ENCODE data around the gene KCNMA1. TPM values are rescaled to one million over a fixed set of nuclear protein-coding genes. Genes with fewer than 3 reads are reported as not detected.

KCNMA1 gene
- total and polyA plus RNA-seq, 4 donors, result 36.2 to 95.0 (median 54.3) TPM

DNA sequence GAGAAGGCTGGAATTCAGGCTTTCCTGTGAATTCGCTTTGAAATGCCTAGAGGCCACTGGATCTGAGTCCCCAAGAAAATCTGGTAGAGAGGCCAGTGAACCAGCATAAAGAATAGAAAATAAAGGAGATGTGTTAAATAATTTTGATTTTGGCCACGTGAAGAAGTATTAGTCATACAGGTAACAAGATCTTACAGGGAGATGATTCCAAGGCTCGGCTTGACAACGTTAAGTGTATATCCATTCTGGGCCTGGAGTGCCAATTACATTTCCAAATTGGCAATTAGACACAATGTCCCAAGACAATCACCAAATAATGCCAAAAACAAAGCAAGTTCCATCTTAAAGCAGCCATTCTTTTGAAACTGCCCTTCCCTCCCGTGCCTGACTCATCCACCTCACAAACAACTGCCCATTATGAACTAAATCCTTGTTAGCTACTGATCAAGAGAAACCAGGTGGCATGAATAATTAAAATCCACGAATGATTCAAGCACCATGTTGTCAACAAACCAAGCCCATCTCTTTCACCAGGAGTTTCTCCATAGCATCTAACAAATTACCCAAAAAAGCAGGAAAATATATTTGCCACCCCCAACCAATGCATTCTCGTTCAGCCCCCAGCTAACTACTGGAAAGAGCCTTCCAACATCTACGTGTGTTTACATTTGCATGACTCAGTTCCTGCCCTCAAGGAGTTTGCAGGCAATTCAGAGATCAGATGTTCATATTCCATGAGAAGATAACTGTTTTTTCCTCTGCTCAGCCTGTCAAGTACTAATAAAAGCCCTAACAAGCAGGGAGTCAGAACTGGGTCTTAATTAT lies 8.5 kb downstream of the KCNMA1 start:
- Histone ChIP-seq H3K4me3 (ENCODE audit: low read depth, low read length) (no peak overlapping the region), H3K27ac (ENCODE audit: low read depth, low read length) (no peak overlapping the region)

DNA sequence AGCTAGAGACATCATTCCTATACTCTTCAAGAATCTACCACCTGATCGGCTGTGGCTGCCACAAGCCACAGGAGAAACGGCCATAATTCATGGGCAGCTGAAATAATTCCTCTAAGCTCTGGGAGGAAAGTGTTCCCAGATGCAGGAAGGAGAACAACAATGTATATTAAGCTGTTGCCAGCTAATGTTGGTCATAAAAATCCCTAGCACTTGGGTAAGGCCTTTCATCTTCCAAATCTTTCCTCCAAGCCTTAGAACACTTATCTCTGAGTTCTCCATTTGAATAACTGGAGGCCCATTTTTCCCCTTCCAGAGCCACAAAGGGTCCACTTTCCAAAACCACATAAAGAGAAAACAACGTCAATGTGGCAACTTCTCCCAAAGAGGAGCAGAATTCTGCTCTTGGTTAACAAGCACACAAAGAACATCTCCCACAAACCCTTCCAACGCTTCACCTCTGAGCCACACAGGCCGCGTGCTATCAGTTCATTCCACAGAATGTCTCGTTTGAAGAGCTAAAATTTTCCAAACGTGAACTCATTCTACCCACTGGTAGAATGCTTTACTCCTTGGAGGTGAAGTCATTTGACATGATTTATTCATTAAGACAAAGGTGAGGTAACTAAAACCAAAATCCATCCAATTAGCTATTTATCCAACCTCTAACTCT lies 11.2 kb downstream of the KCNMA1 start:
- H3K4me3 ChIP-seq (ENCODE audit: low read depth, low read length), result no peak overlapping the region
- H3K9me3 ChIP-seq (ENCODE audit: control insufficient read depth, insufficient read depth, low read length), result no peaks in the 10 kb centered on the region
- H3K36me3 ChIP-seq (ENCODE audit: control insufficient read depth, insufficient read depth, low read length), result no peaks in the 10 kb centered on the region
- WGBS (ENCODE audit: insufficient coverage), result 78% methylated on average over 1 of the region's 8 CpGs
- peaks cover 8% of the 10 kb centered on the region for H3K4me1 ChIP-seq (ENCODE audit: control insufficient read depth, insufficient read depth, low read length)
- no peak for DNase-seq (ENCODE audit: low read depth in 4 of 6, low spot score in 6 of 6)
- H3K27ac ChIP-seq (ENCODE audit: low read depth, low read length), result no peak overlapping the region
- no peaks in the 10 kb centered on the region for H3K27me3 ChIP-seq (ENCODE audit: control insufficient read depth, insufficient read depth, low read length)

More for the DNA sequence above, 8.5 kb downstream of the KCNMA1 start:
- 82% methylated on average over 8 of the region's 8 CpGs for WGBS (ENCODE audit: insufficient coverage)
- no peak for DNase-seq (ENCODE audit: low read depth in 4 of 6, low spot score in 6 of 6)
- peaks cover 8% of the 10 kb centered on the region for H3K4me1 ChIP-seq (ENCODE audit: control insufficient read depth, insufficient read depth, low read length)
- H3K9me3 ChIP-seq (ENCODE audit: control insufficient read depth, insufficient read depth, low read length), result no peaks in the 10 kb centered on the region
- no peaks in the 10 kb centered on the region for H3K27me3 ChIP-seq (ENCODE audit: control insufficient read depth, insufficient read depth, low read length)
- no peaks in the 10 kb centered on the region for H3K36me3 ChIP-seq (ENCODE audit: control insufficient read depth, insufficient read depth, low read length)

DNA sequence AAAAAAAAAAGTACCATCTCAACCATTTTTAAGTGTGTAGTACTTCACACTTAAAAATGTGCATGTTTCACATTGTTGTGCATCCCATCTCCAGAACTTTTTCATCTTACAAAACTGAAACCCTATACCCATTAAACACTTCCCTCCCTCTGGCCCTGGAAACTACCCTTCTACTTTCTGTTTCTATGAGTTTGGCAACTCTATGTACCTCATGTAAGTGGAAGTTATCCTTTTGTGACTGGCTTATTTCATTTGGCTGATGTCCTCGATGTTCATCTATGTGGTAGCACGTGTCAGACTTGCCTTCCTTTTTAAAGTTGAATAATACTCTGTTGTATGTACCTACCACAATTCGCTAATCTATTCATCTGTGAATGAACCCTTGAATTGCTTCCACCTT lies 12.2 kb downstream of the KCNMA1 start:
- H3K27ac ChIP-seq (ENCODE audit: low read depth, low read length), result no peak overlapping the region
- WGBS (ENCODE audit: insufficient coverage), result no CpG with 5 or more reads among the region's 3 CpGs
- H3K36me3 ChIP-seq (ENCODE audit: control insufficient read depth, insufficient read depth, low read length), result no peaks in the 10 kb centered on the region
- no peak overlapping the region for H3K4me3 ChIP-seq (ENCODE audit: low read depth, low read length)
- no peaks in the 10 kb centered on the region for H3K9me3 ChIP-seq (ENCODE audit: control insufficient read depth, insufficient read depth, low read length)
- peaks cover 6% of the 10 kb centered on the region for H3K4me1 ChIP-seq (ENCODE audit: control insufficient read depth, insufficient read depth, low read length)
- DNase-seq (ENCODE audit: low read depth in 4 of 6, low spot score in 6 of 6), result no peak
- no peaks in the 10 kb centered on the region for H3K27me3 ChIP-seq (ENCODE audit: control insufficient read depth, insufficient read depth, low read length)

DNA sequence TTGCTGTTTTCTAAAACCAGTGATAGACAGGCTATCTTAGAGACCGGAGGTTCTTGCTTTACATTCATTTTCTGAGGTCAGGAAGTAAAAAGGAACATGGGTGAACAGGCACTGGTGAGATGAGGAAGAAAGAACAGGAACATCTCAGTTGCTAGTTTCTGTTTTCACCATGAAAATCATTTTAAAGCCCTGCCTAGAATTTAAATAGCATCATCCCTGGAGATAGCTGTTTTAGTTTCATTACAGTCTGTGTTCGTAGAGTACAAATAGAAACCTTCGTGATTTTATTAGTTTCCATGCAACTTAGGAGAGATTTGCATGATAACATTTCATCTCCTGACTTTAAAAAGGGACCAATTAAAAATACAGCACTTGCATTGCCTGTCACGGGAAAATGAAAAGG lies 14.7 kb downstream of the KCNMA1 start:
- Histone ChIP-seq H3K4me1 (ENCODE audit: control insufficient read depth, insufficient read depth, low read length) (peaks cover 11% of the 10 kb centered on the region), H3K27me3 (ENCODE audit: control insufficient read depth, insufficient read depth, low read length) (no peaks in the 10 kb centered on the region), H3K9me3 (ENCODE audit: control insufficient read depth, insufficient read depth, low read length) (no peaks in the 10 kb centered on the region), H3K36me3 (ENCODE audit: control insufficient read depth, insufficient read depth, low read length) (peaks cover 4% of the 10 kb centered on the region), H3K27ac (ENCODE audit: low read depth, low read length) (no peak overlapping the region), H3K4me3 (ENCODE audit: low read depth, low read length) (no peak overlapping the region)
- peak in 1 of 6 donors; percentile 75 for DNase-seq (ENCODE audit: low read depth in 4 of 6, low spot score in 6 of 6)
- no CpG with 5 or more reads among the region's 4 CpGs for WGBS (ENCODE audit: insufficient coverage)

DNA sequence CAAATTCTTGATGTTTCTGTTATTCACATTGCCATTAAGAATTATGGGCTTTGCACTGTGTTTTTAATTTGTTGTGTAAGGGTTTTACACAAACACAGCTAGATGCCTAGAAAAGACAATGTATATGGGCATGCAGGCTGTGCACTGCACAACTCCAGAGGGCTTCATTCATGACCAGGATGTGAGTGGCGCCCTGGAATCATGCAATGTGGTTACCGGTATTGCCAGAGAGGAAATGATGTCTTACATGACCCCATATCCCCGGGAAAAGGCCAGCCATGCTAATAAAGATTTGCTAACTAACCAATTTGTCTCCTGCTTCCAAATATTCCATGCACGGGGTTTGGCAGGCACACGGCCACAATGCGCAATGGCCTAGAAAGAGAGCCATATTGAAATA lies 16.9 kb downstream of the KCNMA1 start:
- 100% methylated on average over 1 of the region's 6 CpGs for WGBS (ENCODE audit: insufficient coverage)
- Histone ChIP-seq H3K9me3 (ENCODE audit: control insufficient read depth, insufficient read depth, low read length) (no peaks in the 10 kb centered on the region), H3K36me3 (ENCODE audit: control insufficient read depth, insufficient read depth, low read length) (peaks cover 4% of the 10 kb centered on the region), H3K4me3 (ENCODE audit: low read depth, low read length) (no peak overlapping the region), H3K27ac (ENCODE audit: low read depth, low read length) (no peak overlapping the region), H3K4me1 (ENCODE audit: control insufficient read depth, insufficient read depth, low read length) (peaks cover 11% of the 10 kb centered on the region), H3K27me3 (ENCODE audit: control insufficient read depth, insufficient read depth, low read length) (no peaks in the 10 kb centered on the region)
- no peak for DNase-seq (ENCODE audit: low read depth in 4 of 6, low spot score in 6 of 6)

DNA sequence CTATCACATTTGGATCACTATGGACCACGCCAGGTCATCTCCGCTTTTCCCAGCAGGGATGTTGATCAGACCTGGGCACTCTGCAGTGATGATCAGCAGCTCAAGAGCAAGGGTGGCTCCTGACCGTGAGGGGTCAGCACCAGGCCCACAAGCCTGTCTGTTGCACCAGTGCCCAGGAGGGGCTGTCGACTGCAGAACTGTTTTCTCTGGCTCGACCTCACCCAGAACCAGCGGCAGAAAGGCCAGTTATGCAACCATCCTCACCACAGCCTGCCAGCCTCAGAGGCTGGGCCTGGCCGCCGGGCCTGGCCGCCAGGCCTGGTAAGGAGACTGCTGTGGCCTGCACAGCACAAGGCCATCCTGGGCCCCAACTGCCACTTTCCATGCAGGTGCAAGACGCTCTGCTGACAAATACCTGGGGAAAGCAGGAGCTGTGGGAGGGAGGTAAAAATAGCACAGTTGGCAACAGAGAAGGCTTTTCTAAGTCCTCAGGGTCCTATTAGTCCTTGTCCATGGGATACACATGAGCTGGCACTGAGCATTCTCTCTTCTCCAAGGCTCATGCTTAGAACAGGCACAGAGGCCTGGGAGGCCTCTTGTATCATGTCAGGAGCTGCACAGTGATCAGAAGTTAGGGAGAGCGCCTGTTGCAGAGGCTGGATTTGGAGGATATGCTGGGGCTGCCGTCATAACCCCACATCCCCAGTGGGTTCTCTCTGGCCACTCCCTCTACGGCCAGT lies 17.5 kb downstream of the KCNMA1 start:
- peaks cover 16% of the 10 kb centered on the region for H3K4me1 ChIP-seq (ENCODE audit: control insufficient read depth, insufficient read depth, low read length)
- H3K27ac ChIP-seq (ENCODE audit: low read depth, low read length), result no peak overlapping the region
- peaks cover 4% of the 10 kb centered on the region for H3K36me3 ChIP-seq (ENCODE audit: control insufficient read depth, insufficient read depth, low read length)
- H3K27me3 ChIP-seq (ENCODE audit: control insufficient read depth, insufficient read depth, low read length), result no peaks in the 10 kb centered on the region
- H3K4me3 ChIP-seq (ENCODE audit: low read depth, low read length), result no peak overlapping the region
- 95% methylated on average over 10 of the region's 13 CpGs for WGBS (ENCODE audit: insufficient coverage)
- DNase-seq (ENCODE audit: low read depth in 4 of 6, low spot score in 6 of 6), result peak in 1 of 6 donors; percentile 56
- H3K9me3 ChIP-seq (ENCODE audit: control insufficient read depth, insufficient read depth, low read length), result no peaks in the 10 kb centered on the region

DNA sequence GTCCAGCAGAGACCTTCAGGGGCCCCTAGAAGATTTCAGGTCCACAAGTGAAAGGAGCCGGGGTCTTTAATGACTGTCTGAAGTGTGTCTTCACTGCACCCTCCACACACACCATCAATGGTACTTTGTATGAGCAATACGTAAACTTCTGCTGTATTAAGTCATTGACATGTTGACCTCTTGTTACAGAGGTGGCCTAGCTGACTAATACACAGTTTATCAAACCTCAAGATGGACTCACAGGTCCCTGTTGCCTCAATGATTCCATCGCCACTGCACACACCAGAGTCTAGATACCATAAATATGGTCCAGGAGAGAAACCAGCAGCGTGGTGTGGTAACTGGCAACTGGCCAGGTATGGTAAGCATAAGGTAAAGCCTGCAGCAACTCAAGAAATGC lies 19.5 kb downstream of the KCNMA1 start:
- H3K27ac ChIP-seq (ENCODE audit: low read depth, low read length), result no peak overlapping the region
- 80% methylated on average over 1 of the region's 4 CpGs for WGBS (ENCODE audit: insufficient coverage)

DNA sequence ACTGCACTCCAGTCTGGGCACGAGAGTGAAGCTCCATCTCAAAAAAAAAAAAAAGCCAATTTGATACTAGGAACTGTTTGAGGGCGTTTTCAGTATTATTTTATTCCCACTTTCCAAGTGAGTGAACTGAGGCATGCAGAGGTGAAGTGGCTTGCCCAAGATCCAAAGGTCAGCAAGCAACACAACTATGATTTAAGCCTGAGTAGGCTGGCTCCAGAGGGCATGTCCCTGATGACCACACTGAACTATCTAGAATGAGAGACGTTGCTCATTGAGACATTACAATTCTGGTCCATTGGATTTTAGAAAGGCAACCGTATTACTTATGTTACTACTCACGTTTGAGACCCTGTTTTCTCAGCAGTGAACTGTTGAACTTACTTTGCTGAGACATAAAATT lies 20.8 kb downstream of the KCNMA1 start:
- no peaks in the 10 kb centered on the region for H3K27me3 ChIP-seq (ENCODE audit: control insufficient read depth, insufficient read depth, low read length)
- no peak overlapping the region for H3K4me3 ChIP-seq (ENCODE audit: low read depth, low read length)
- H3K4me1 ChIP-seq (ENCODE audit: control insufficient read depth, insufficient read depth, low read length), result peaks cover 32% of the 10 kb centered on the region
- WGBS (ENCODE audit: insufficient coverage), result 90% methylated on average over 2 of the region's 5 CpGs
- H3K36me3 ChIP-seq (ENCODE audit: control insufficient read depth, insufficient read depth, low read length), result peaks cover 4% of the 10 kb centered on the region
- no peak for DNase-seq (ENCODE audit: low read depth in 4 of 6, low spot score in 6 of 6)
- no peak overlapping the region for H3K27ac ChIP-seq (ENCODE audit: low read depth, low read length)
- no peaks in the 10 kb centered on the region for H3K9me3 ChIP-seq (ENCODE audit: control insufficient read depth, insufficient read depth, low read length)

More for the DNA sequence above, 19.5 kb downstream of the KCNMA1 start:
- no peaks in the 10 kb centered on the region for H3K9me3 ChIP-seq (ENCODE audit: control insufficient read depth, insufficient read depth, low read length)
- peaks cover 4% of the 10 kb centered on the region for H3K36me3 ChIP-seq (ENCODE audit: control insufficient read depth, insufficient read depth, low read length)
- no peaks in the 10 kb centered on the region for H3K27me3 ChIP-seq (ENCODE audit: control insufficient read depth, insufficient read depth, low read length)
- no peak for DNase-seq (ENCODE audit: low read depth in 4 of 6, low spot score in 6 of 6)
- peaks cover 24% of the 10 kb centered on the region for H3K4me1 ChIP-seq (ENCODE audit: control insufficient read depth, insufficient read depth, low read length)
- H3K4me3 ChIP-seq (ENCODE audit: low read depth, low read length), result no peak overlapping the region

DNA sequence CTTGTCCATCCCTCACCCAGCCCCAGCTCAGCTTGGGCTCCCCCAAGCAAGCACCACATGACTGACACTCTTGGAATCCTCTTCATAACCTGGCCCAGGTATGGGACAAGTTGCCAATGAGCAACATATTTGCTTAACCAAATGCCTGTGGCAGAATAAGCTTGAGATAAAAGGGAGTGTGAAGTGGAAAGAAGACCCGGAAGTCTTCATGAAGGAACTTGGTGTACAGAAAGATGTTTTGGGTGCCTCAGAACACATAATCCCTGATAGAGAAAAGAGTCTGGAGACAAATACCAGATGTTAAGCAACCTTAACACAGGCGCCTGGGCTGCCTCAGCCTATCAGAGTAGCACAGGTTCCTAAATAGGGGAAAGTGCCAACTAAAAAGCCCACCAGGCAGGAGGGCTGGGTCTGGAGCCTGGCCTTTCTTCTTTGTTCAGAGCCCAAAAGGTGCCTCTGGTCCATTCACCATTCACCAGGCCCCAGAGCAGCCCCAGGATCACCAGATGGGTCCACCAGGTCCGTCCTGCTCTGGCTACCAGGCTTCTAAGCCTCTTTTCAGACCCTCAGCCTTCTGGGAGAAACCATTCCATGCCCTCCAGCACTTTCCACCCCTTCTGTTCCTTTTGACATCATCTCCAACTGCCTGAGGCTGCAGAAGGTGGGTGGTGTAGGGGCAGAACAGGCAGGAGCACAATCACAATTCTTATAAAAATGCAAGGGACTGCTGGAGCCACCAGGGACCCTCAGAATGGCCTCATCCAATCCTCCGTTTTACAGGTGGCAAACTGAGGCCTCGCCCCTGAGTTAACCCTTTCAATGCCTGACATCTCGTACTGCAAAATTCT lies 22.6 kb downstream of the KCNMA1 start:
- peaks cover 32% of the 10 kb centered on the region for H3K4me1 ChIP-seq (ENCODE audit: control insufficient read depth, insufficient read depth, low read length)
- no peak for DNase-seq (ENCODE audit: low read depth in 4 of 6, low spot score in 6 of 6)
- no peaks in the 10 kb centered on the region for H3K9me3 ChIP-seq (ENCODE audit: control insufficient read depth, insufficient read depth, low read length)
- peaks cover 1% of the 10 kb centered on the region for H3K36me3 ChIP-seq (ENCODE audit: control insufficient read depth, insufficient read depth, low read length)
- H3K4me3 ChIP-seq (ENCODE audit: low read depth, low read length), result no peak overlapping the region
- whole genome bisulfite sequencing (ENCODE audit: insufficient coverage), result 97% methylated on average over 3 of the region's 6 CpGs
- H3K27me3 ChIP-seq (ENCODE audit: control insufficient read depth, insufficient read depth, low read length), result no peaks in the 10 kb centered on the region
- H3K27ac ChIP-seq (ENCODE audit: low read depth, low read length), result no peak overlapping the region

All from spinal cord (tissue), 10 donors.